ENCODE data around the gene LRMDA. TPM values are rescaled to one million over a fixed set of nuclear protein-coding genes. Genes with fewer than 3 reads are reported as not detected.

The LRMDA gene
- total and polyA plus RNA-seq, 4 donors, result 12.1 to 40.8 (median 21.6) TPM

DNA sequence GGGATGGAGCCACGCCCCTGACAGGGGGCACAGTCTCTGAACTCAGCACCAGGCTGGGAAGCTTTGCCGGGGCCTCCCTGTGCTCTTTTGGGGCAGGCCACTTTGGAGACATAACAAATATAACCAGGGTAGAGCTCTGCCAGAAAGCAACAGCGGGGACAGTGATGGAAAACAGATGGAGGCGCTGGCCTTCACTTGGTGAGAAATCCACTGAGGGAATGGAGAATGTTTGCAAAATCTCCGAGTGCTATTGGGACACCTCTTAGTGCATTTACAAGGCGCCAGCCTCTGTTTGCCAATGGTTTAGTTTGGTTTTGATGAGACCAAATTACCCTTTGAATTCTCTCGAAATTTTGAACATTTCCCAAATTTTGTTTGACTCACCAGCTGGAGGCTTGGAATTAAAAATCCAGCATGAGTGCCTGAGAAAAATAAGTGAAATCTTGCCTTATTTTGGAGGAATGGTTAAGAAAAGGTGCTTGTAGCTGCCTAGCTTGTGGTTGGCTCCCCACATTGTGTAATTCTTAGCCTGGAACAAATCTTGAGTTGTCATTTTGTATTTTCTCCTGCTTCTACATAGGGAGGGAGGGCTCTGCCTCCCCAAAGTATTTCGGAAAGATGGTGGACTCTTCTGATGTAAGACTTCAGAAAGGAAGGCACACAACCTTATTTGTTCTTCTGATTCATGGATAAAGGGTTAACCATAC lies 980.5 kb downstream of the LRMDA start:
- TF ChIP-seq, protein P1, sequence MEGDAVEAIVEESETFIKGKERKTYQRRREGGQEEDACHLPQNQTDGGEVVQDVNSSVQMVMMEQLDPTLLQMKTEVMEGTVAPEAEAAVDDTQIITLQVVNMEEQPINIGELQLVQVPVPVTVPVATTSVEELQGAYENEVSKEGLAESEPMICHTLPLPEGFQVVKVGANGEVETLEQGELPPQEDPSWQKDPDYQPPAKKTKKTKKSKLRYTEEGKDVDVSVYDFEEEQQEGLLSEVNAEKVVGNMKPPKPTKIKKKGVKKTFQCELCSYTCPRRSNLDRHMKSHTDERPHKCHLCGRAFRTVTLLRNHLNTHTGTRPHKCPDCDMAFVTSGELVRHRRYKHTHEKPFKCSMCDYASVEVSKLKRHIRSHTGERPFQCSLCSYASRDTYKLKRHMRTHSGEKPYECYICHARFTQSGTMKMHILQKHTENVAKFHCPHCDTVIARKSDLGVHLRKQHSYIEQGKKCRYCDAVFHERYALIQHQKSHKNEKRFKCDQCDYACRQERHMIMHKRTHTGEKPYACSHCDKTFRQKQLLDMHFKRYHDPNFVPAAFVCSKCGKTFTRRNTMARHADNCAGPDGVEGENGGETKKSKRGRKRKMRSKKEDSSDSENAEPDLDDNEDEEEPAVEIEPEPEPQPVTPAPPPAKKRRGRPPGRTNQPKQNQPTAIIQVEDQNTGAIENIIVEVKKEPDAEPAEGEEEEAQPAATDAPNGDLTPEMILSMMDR (IDR thresholded peaks at IDR 0.05; ENCODE audit: control extremely low read depth, extremely low read depth), result no peak
- no peaks in the 10 kb centered on the region for H3K36me3 ChIP-seq (ENCODE audit: control insufficient read depth in 4 of 4, insufficient read depth in 4 of 4, low read length in 4 of 4)
- 83 to 89% methylated on average over 8 of the region's 8 CpGs for WGBS, 2 donors
- H3K9me3 ChIP-seq (ENCODE audit: control insufficient read depth in 4 of 4, insufficient read depth in 3 of 4, low read length in 3 of 4), result peaks cover 0 to 3% (median 0%) of the 10 kb centered on the region in 4 donors
- no peak overlapping the region for H3K9ac ChIP-seq (ENCODE audit: insufficient read depth in 1 of 2, low read length in 2 of 2)
- ATAC-seq (ENCODE audit: insufficient read depth, low FRiP score) (peak; percentile 22), DNase-seq (peak; percentile 27 to 68 (median 45))
- no peak overlapping the region for H3K4me3 ChIP-seq
- no peak overlapping the region for H3K27ac ChIP-seq (ENCODE audit: low read depth in 1 of 2, low read length in 1 of 2)
- peaks cover 0 to 3% (median 0%) of the 10 kb centered on the region in 5 donors for H3K4me1 ChIP-seq (ENCODE audit: control insufficient read depth in 5 of 5, insufficient read depth in 5 of 5, low read length in 5 of 5)
- H3K27me3 ChIP-seq (ENCODE audit: control insufficient read depth in 3 of 3, insufficient read depth in 3 of 3, low read length in 2 of 3), result no peaks in the 10 kb centered on the region

DNA sequence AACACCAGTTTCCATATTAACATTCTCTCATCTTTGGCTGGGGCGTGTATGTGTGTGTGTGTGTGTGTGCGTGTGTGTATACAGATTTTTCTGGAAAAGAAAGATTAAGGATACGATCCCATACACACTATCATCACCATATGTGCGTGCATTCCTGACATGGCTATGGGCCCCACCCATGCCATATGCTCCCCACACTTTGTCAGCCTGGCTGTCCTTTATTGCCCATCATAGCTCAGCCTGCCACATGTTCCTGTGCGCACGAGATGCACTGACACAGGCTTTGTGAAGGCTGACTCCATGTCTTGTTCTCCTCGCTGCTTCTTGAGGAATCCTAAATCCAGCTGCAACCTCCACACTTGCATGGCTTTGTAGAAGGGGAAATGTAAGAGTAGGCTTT lies 984.1 kb downstream of the LRMDA start:
- ATAC-seq (ENCODE audit: insufficient read depth, low FRiP score), result no peak
- TF ChIP-seq, protein P1 (IDR thresholded peaks at IDR 0.05; ENCODE audit: control extremely low read depth, extremely low read depth), result no peak
- Histone ChIP-seq H3K36me3 (ENCODE audit: control insufficient read depth in 4 of 4, insufficient read depth in 4 of 4, low read length in 4 of 4) (no peaks in the 10 kb centered on the region), H3K9me3 (ENCODE audit: control insufficient read depth in 4 of 4, insufficient read depth in 3 of 4, low read length in 3 of 4) (peaks cover 0 to 2% (median under 1%) of the 10 kb centered on the region in 4 donors), H3K4me3 (no peak overlapping the region), H3K27me3 (ENCODE audit: control insufficient read depth in 3 of 3, insufficient read depth in 3 of 3, low read length in 2 of 3) (no peaks in the 10 kb centered on the region), H3K27ac (ENCODE audit: low read depth in 1 of 2, low read length in 1 of 2) (no peak overlapping the region), H3K4me1 (ENCODE audit: control insufficient read depth in 5 of 5, insufficient read depth in 5 of 5, low read length in 5 of 5) (peaks cover 0 to 3% (median 0%) of the 10 kb centered on the region in 5 donors), H3K9ac (ENCODE audit: insufficient read depth in 1 of 2, low read length in 2 of 2) (no peak overlapping the region)
- no peak for DNase-seq
- 96% methylated on average over 7 of the region's 7 CpGs for WGBS, 2 donors

DNA sequence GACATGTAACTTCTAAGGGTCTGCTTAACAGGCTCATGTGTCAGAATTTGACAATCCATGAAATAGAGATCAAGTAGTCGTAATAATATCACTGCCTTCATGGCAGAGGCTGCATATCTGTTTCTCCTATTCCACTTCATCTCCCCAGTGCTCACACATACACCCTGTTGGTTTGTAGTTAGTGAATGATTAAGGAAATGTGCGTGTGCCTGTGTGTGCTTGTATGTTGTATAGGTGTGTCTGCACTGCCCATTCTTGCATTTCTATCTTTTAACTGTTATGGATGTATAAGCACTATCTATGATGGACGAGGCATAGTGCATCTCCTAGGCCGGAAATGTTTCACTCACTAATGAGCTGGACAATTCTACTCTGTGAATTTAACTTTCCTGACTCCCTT lies 985.2 kb downstream of the LRMDA start:
- Histone ChIP-seq H3K27me3 (ENCODE audit: control insufficient read depth in 3 of 3, insufficient read depth in 3 of 3, low read length in 2 of 3) (no peaks in the 10 kb centered on the region), H3K9ac (ENCODE audit: insufficient read depth in 1 of 2, low read length in 2 of 2) (no peak overlapping the region), H3K9me3 (ENCODE audit: control insufficient read depth in 4 of 4, insufficient read depth in 3 of 4, low read length in 3 of 4) (peaks cover 0 to 2% (median under 1%) of the 10 kb centered on the region in 4 donors), H3K36me3 (ENCODE audit: control insufficient read depth in 4 of 4, insufficient read depth in 4 of 4, low read length in 4 of 4) (no peaks in the 10 kb centered on the region), H3K4me3 (no peak overlapping the region), H3K4me1 (ENCODE audit: control insufficient read depth in 5 of 5, insufficient read depth in 5 of 5, low read length in 5 of 5) (peaks cover 0 to 3% (median 0%) of the 10 kb centered on the region in 5 donors), H3K27ac (ENCODE audit: low read depth in 1 of 2, low read length in 1 of 2) (no peak overlapping the region)
- no peak for ATAC-seq (ENCODE audit: insufficient read depth, low FRiP score)
- TF ChIP-seq, protein P1 (IDR thresholded peaks at IDR 0.05; ENCODE audit: control extremely low read depth, extremely low read depth), result no peak
- 95 to 96% methylated on average over 4 of the region's 4 CpGs for WGBS, 2 donors
- DNase-seq, result no peak

All from lung (tissue), 12 donors.